ENCODE data around the gene ZAP70.

Gene ZAP70

GRCh38 chr2:97788986-97789644, 75.7 kb downstream of the ZAP70 start:
- DNase-seq (ENCODE audit: low spot score), result no peak

Data from left forelimb (tissue), 1 donor.